GM23248 (cell line): ENCODE results near the gene UBAC2. TPM values are rescaled to one million over a fixed set of nuclear protein-coding genes. Genes with fewer than 3 reads are reported as not detected.

Source experiments
- DNase-seq: peaks from one replicate; pipeline ENCODE4 v3.0.0-alpha.2; 2015
- H2AFZ ChIP-seq: fragments of 200-600 bp; sonication (generic); 2 replicates; pipeline ENCODE4 v1.6.1; 2016; ENCODE audit warnings: antibody characterized with exemption
- H3F3A ChIP-seq: fragments of 200-600 bp; sonication (generic); 2 replicates; pipeline ENCODE4 v1.6.1; 2016; ENCODE audit warnings: mild to moderate bottlenecking, antibody characterized with exemption, mixed run types; ENCODE audit not compliant: insufficient read depth
- H3K27ac ChIP-seq: fragments of 200-600 bp; sonication (generic); 2 replicates; pipeline ENCODE4 v1.5.1; 2016; ENCODE audit warnings: mild to moderate bottlenecking
- H3K27me3 ChIP-seq: fragments of 200-600 bp; sonication (generic); replicated peaks from 2 replicates; pipeline ENCODE4 v1.6.1; 2016; ENCODE audit warnings: mild to moderate bottlenecking; ENCODE audit not compliant: insufficient read depth
- H3K36me3 ChIP-seq: fragments of 200-600 bp; sonication (generic); 2 replicates; pipeline ENCODE4 v1.6.1; 2016; ENCODE audit warnings: low read depth, mild to moderate bottlenecking
- H3K4me1 ChIP-seq: fragments of 200-600 bp; sonication (generic); 2 replicates; pipeline ENCODE4 v1.6.1; 2016; ENCODE audit warnings: mild to moderate bottlenecking; ENCODE audit not compliant: insufficient read depth
- H3K4me2 ChIP-seq: fragments of 200-600 bp; sonication (generic); one replicate; pipeline ENCODE4 v1.6.1; 2016; ENCODE audit warnings: mild to moderate bottlenecking; ENCODE audit not compliant: unreplicated experiment
- H3K4me3 ChIP-seq: fragments of 200-600 bp; sonication (generic); 2 replicates; pipeline ENCODE4 v1.5.1; 2016; ENCODE audit warnings: mild to moderate bottlenecking
- H3K79me2 ChIP-seq: fragments of 200-600 bp; sonication (generic); 2 replicates; pipeline ENCODE4 v1.6.1; 2016; ENCODE audit warnings: mild to moderate bottlenecking; ENCODE audit not compliant: insufficient read depth
- H3K9ac ChIP-seq: fragments of 200-600 bp; sonication (generic); 2 replicates; pipeline ENCODE4 v1.6.1; 2016; ENCODE audit warnings: mild to moderate bottlenecking
- H3K9me2 ChIP-seq: fragments of 200-600 bp; sonication (generic); 2 replicates; pipeline ENCODE4 v1.6.1; 2016; ENCODE audit warnings: mixed run types, mild to moderate bottlenecking, moderate library complexity; ENCODE audit not compliant: insufficient read depth
- H3K9me3 ChIP-seq: fragments of 200-600 bp; sonication (generic); one replicate; pipeline ENCODE4 v1.6.1; 2017; ENCODE audit warnings: low read depth
- H4K20me1 ChIP-seq: fragments of 200-600 bp; sonication (generic); 2 replicates; pipeline ENCODE4 v1.6.0; 2016; ENCODE audit not compliant: insufficient read depth
- EZH2 ChIP-seq: fragments of 200-600 bp; sonication (generic); IDR thresholded peaks from 2 replicates; pipeline ENCODE4 v1.6.1; 2018; ENCODE audit warnings: antibody characterized with exemption, mild to moderate bottlenecking; ENCODE audit not compliant: insufficient read depth, poor library complexity, severe bottlenecking
- EZH2phosphoT487 ChIP-seq: fragments of 200-600 bp; sonication (generic); IDR thresholded peaks from 2 replicates; pipeline ENCODE4 v1.6.1; 2018; ENCODE audit warnings: antibody characterized with exemption, moderate library complexity, mild to moderate bottlenecking, low read depth; ENCODE audit not compliant: insufficient read depth
- WGBS, 2 experiments: methylation state at CpG; one replicate each; pipeline ENCODE4 v1.1.6; 2015 to 2017; ENCODE audit warnings: low lambda C conversion rate in 2 of 2, low coverage in 1 of 2; ENCODE audit errors: missing lambda C conversion rate in 2 of 2; 5-methylcytosine and 5-hydroxymethylcytosine counted together
- in situ Hi-C: fragments of 300-500 bp; cut with MboI; formaldehyde crosslinking; loops from 2 replicates; pipeline ENCODE4 v1.15.0; 2020
- polyA plus RNA-seq: library from polyadenylated mRNA; unstranded; fragments of >200 nt; fragmentation: Nextera tagmentation; extraction: Ambion mirVana; gene quantifications from 2 replicates; pipeline ENCODE4 v1.2.1, GENCODE V29; 2016
- total RNA-seq: library from RNA; depleted of rRNA; stranded (reverse); fragments of >200 nt; shearing (Covaris generic); gene quantifications from 2 replicates; pipeline ENCODE4 v1.2.3, GENCODE V29; 2014

UBAC2 gene
- total and polyA plus RNA-seq, 2 experiments from 2014 or later = 66.1 to 95.9 TPM

DNA sequence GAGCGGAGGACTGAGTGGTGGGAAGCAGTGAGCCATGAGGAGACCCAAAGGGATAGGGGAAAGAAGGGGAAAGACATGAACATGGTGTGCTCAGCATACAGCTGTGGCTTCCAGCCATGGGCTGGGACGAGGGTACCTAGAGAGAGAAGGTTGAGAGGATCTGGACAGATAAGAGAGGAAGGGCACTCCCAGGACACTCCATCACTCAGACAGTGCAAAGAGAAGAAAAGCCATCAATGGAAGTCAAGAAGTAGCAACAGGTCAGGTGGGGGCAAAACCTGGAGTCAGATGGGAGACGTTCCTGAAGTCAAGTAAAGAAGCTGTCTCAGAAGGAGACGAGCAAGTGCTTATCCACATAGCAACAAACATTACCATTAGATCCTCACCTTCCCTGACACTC lies 40.2 kb upstream of the UBAC2 start:
- in situ Hi-C loops = no loop called here
- H3K27me3 ChIP-seq = peaks cover 26% of the 10 kb centered on the region
- TF ChIP-seq EZH2 (no peak), EZH2phosphoT487 (no peak)
- H3K9me2 ChIP-seq = no peaks in the 10 kb centered on the region
- 63 to 70% methylated on average over 4 of the region's 4 CpGs for WGBS, 2 experiments
- no peaks in the 10 kb centered on the region for H3K79me2 ChIP-seq
- no peak overlapping the region for H2AFZ ChIP-seq
- H3F3A ChIP-seq = no peaks in the 10 kb centered on the region
- H3K27ac ChIP-seq = no peak overlapping the region
- H3K9me3 ChIP-seq = no peaks in the 10 kb centered on the region
- H3K4me1 ChIP-seq = no peaks in the 10 kb centered on the region
- no peaks in the 10 kb centered on the region for H3K36me3 ChIP-seq
- no peaks in the 10 kb centered on the region for H4K20me1 ChIP-seq
- H3K4me2 ChIP-seq = no peak overlapping the region
- no peak overlapping the region for H3K4me3 ChIP-seq
- H3K9ac ChIP-seq = no peak overlapping the region
- DNase-seq = no peak

DNA sequence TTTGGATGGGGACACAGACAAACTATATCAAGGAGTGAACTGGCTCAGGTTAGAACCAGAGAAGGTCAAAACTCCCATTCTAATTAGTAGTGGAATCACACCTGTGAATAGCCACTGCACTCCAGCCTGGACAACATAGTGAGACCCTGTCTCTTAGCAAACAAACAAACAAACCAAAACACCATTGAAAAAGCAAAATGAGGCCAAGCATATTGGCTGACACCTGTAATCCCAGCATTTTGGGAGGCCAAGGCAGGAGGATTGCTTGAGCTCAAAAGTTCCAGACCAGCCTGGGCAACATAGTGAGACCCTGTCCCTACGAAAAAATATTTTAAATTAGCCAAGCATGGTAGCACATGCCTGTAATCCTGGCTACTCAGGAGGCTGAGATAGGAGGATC lies 39.1 kb upstream of the UBAC2 start:
- DNase-seq = no peak
- in situ Hi-C loops = no loop called here
- Histone ChIP-seq H3K27me3 (peaks cover 26% of the 10 kb centered on the region), H3F3A (no peaks in the 10 kb centered on the region), H2AFZ (no peak overlapping the region), H3K4me1 (no peaks in the 10 kb centered on the region), H3K9ac (no peak overlapping the region), H3K4me2 (no peak overlapping the region), H3K27ac (no peak overlapping the region), H3K36me3 (no peaks in the 10 kb centered on the region), H3K9me3 (no peaks in the 10 kb centered on the region), H4K20me1 (no peaks in the 10 kb centered on the region), H3K79me2 (no peaks in the 10 kb centered on the region), H3K9me2 (no peaks in the 10 kb centered on the region), H3K4me3 (no peak overlapping the region)
- TF ChIP-seq EZH2 = no peak
- no peak for TF ChIP-seq EZH2phosphoT487
- WGBS, 2 experiments = 4 to 46% methylated on average over 1 of the region's 1 CpG

DNA sequence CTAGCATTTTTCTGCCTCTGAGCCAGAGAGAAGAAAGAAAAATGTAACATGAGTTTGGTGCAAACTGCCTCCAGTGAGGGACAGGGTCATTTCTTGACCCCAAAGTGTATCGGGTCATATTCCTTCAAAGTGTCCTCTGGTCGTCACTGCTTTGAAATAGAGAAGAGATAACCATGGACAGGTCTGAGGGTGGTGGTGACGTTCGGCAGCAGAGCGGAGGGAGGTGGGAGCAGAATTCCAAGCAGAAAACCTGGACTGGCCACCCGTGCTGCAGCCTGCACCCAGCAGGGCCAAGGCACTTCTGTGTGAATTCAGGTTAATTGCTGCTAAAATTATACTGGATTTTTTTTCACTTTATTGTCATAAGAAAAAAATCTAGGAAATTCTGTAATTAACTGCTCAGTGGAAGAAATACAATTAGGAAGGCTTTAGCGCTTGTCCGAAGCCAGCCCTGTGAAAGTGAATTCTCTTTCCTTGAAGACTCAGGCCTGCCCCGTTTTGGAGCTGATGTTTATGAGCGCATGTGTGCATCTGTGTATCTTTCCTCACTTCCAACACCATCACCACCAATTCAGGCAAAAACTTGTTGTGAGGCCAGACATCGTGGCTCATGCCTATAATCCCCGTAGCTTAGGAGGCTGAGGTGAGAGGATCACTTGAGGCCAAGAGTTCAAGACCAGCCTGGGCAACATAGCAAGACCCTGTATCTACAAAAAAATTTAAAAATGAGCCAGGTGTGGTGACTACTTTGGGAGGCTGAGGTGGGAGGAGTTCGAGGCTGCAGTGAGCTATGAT lies 37.9 kb upstream of the UBAC2 start:
- in situ Hi-C loops = no loop called here
- 76% methylated on average over 13 of the region's 13 CpGs for WGBS, 2 experiments

DNA sequence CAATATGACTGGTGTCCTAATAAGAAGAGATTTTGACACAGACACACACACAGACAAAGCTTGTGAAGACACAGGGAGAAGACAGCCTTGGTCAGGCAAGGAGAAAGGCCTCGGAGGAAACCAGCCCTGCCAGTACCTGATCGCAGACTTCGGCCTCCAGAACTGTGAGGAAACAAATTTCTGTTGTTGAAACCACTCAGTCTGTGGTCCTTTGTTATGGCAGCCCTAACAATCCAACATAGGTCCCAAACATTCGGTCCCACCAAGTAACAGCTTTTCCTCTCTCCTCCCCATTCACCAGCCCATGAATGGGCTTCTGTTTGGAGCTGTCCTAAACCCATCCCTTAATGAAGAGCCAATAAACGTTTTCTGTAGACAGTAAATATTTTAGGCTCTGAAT lies 36.4 kb upstream of the UBAC2 start:
- H3K9me3 ChIP-seq = no peaks in the 10 kb centered on the region
- H3K4me2 ChIP-seq = no peak overlapping the region
- H3K27ac ChIP-seq = no peak overlapping the region
- no peak overlapping the region for H3K4me3 ChIP-seq
- no peaks in the 10 kb centered on the region for H3K4me1 ChIP-seq
- no peak overlapping the region for H2AFZ ChIP-seq
- no peak for DNase-seq
- H3K9me2 ChIP-seq = no peaks in the 10 kb centered on the region
- H3K36me3 ChIP-seq = no peaks in the 10 kb centered on the region
- peaks cover 17% of the 10 kb centered on the region for H3K27me3 ChIP-seq
- no peaks in the 10 kb centered on the region for H3K79me2 ChIP-seq
- H4K20me1 ChIP-seq = no peaks in the 10 kb centered on the region
- H3F3A ChIP-seq = no peaks in the 10 kb centered on the region
- WGBS, 2 experiments = 63 to 72% methylated on average over 5 of the region's 5 CpGs
- in situ Hi-C loops = no loop called here
- no peak for TF ChIP-seq EZH2
- no peak for TF ChIP-seq EZH2phosphoT487
- H3K9ac ChIP-seq = no peak overlapping the region

More for the DNA sequence above, 37.9 kb upstream of the UBAC2 start:
- H3K36me3 ChIP-seq = no peaks in the 10 kb centered on the region
- no peaks in the 10 kb centered on the region for H3K9me2 ChIP-seq
- H3K79me2 ChIP-seq = no peaks in the 10 kb centered on the region
- H3K4me2 ChIP-seq = no peak overlapping the region
- no peak overlapping the region for H3K9ac ChIP-seq
- no peak overlapping the region for H3K4me3 ChIP-seq
- no peaks in the 10 kb centered on the region for H3F3A ChIP-seq
- H4K20me1 ChIP-seq = no peaks in the 10 kb centered on the region
- no peak for DNase-seq
- no peaks in the 10 kb centered on the region for H3K9me3 ChIP-seq
- no peaks in the 10 kb centered on the region for H3K4me1 ChIP-seq
- H3K27me3 ChIP-seq = peaks cover 26% of the 10 kb centered on the region
- H2AFZ ChIP-seq = no peak overlapping the region
- no peak for TF ChIP-seq EZH2
- TF ChIP-seq EZH2phosphoT487 = no peak
- H3K27ac ChIP-seq = no peak overlapping the region
